ENCODE measurements around the gene ZNF805. TPM values are rescaled to one million over a fixed set of nuclear protein-coding genes. Genes with fewer than 3 reads are reported as not detected.
"Not testable (repeated sequence)": the region's sequence is repeated elsewhere in the genome, so short reads cannot be mapped to it uniquely, and the experiment has no call there.

Gene ZNF805
- total RNA-seq, 1 experiment from 2014 or later = 15.4 TPM

DNA sequence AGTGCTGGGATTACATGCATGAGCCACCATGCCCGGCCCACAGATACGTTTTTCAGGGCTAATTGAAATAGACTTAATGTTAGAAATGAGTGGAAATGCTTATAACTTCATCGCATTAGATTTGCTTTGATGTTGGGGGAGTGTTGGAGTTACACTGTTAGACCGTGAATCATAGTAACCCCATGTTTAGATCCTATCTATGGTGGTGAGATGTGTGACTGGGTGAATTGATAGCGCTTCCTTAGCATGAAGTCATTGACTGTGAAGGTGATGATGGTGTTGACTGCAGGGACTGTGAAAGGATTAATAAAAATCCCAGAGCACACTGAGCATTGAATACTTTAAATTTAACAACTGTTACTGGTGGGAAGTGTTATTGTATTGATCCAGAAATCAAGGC lies 47.4 kb upstream of the ZNF805 start:
- Histone ChIP-seq H2AK5ac (ENCODE audit: insufficient read length, low read length) (no peak overlapping the region), H3K4me1 (ENCODE audit: insufficient read depth, low read length) (no peaks in the 10 kb centered on the region), H3K23ac (ENCODE audit: insufficient read length, low read depth, low read length) (no peak overlapping the region), H4K91ac (ENCODE audit: insufficient read length, low read depth, low read length) (no peak overlapping the region), H3K9ac (ENCODE audit: extremely low read depth, insufficient read length, low read length) (no peak overlapping the region), H3T11ph (ENCODE audit: low read length) (no peak overlapping the region), H2BK20ac (ENCODE audit: low read depth, low read length, poor library complexity, severe bottlenecking) (no peak overlapping the region), H3K14ac (ENCODE audit: insufficient read depth, low read length) (no peak overlapping the region), H3K79me2 (ENCODE audit: insufficient read depth, low read length) (peaks cover 8% of the 10 kb centered on the region; the same call in 1 of the 2 replicates), H2BK5ac (ENCODE audit: insufficient read length, low read length) (no peak overlapping the region), H3K27ac (ENCODE audit: insufficient read length, low read depth, low read length) (no peak overlapping the region), H3K56ac (ENCODE audit: insufficient read length, low read depth, low read length) (no peak overlapping the region), H3K9me3 (ENCODE audit: control insufficient read depth, low read depth, low read length) (peaks cover 10% of the 10 kb centered on the region), H4K20me1 (ENCODE audit: control insufficient read depth, insufficient read depth, insufficient read length) (no peaks in the 10 kb centered on the region), H2BK15ac (ENCODE audit: low read depth, low read length) (no peak overlapping the region), H3K4me2 (ENCODE audit: insufficient read depth, insufficient read length, low read length) (no peak overlapping the region), H2BK12ac (ENCODE audit: insufficient read length, low read depth, low read length) (no peak overlapping the region), H3K18ac (ENCODE audit: insufficient read length, low read depth, low read length) (no peak overlapping the region), H3K23me2 (ENCODE audit: insufficient read length, low read depth, low read length, poor library complexity, severe bottlenecking) (peaks cover 12% of the 10 kb centered on the region), H4K5ac (ENCODE audit: insufficient read length, low read depth, low read length) (no peak overlapping the region), H4K8ac (replicated peaks; ENCODE audit: insufficient read length, low read depth, low read length) (no peak overlapping the region), H2AFZ (ENCODE audit: low read length) (no peak overlapping the region), H2BK120ac (ENCODE audit: low read depth, low read length, poor library complexity, severe bottlenecking) (no peak overlapping the region), H3K4ac (ENCODE audit: low read depth, low read length) (no peak overlapping the region), H3K79me1 (ENCODE audit: insufficient read depth, low read depth, low read length, poor library complexity, severe bottlenecking) (no peaks in the 10 kb centered on the region), H3K27me3 (ENCODE audit: insufficient read depth, low read length) (no peaks in the 10 kb centered on the region)
- peaks cover 16% of the 10 kb centered on the region for H3K27me3 Mint-ChIP-seq (ENCODE audit: low read depth)
- TF ChIP-seq, protein P1, sequence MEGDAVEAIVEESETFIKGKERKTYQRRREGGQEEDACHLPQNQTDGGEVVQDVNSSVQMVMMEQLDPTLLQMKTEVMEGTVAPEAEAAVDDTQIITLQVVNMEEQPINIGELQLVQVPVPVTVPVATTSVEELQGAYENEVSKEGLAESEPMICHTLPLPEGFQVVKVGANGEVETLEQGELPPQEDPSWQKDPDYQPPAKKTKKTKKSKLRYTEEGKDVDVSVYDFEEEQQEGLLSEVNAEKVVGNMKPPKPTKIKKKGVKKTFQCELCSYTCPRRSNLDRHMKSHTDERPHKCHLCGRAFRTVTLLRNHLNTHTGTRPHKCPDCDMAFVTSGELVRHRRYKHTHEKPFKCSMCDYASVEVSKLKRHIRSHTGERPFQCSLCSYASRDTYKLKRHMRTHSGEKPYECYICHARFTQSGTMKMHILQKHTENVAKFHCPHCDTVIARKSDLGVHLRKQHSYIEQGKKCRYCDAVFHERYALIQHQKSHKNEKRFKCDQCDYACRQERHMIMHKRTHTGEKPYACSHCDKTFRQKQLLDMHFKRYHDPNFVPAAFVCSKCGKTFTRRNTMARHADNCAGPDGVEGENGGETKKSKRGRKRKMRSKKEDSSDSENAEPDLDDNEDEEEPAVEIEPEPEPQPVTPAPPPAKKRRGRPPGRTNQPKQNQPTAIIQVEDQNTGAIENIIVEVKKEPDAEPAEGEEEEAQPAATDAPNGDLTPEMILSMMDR (conservative IDR thresholded peaks at IDR 0.05) = no peak
- H3K4me1 Mint-ChIP-seq = peaks cover 12 to 17% of the 10 kb centered on the region in 2 experiments
- peaks cover 26 to 28% of the 10 kb centered on the region in 2 experiments for H3K9me3 Mint-ChIP-seq
- no CpG with 5 or more reads among the region's 5 CpGs for WGBS (ENCODE audit: extremely low coverage, insufficient read length, low lambda C conversion rate)
- H3K36me3 Mint-ChIP-seq (ENCODE audit: insufficient read depth in 1 of 3, low read depth in 3 of 3) = peaks cover 53 to 65% (median 64%) of the 10 kb centered on the region in 3 experiments
- H3K4me3 Mint-ChIP-seq = peak overlapping the region; percentile 95 to 97
- no peak for DNase-seq
- no peak overlapping the region for H3K27ac Mint-ChIP-seq

- H3K9ac ChIP-seq (ENCODE audit: extremely low read depth, insufficient read length, low read length); H2AFZ ChIP-seq (ENCODE audit: low read length); H3K27me3 Mint-ChIP-seq (ENCODE audit: low read depth); H3K4ac ChIP-seq (ENCODE audit: low read depth, low read length); H3T11ph ChIP-seq (ENCODE audit: low read length); DNase-seq; H3K27ac Mint-ChIP-seq; H3K4me3 Mint-ChIP-seq; H3K18ac ChIP-seq (ENCODE audit: insufficient read length, low read depth, low read length); H2BK12ac ChIP-seq (ENCODE audit: insufficient read length, low read depth, low read length); H2BK5ac ChIP-seq (ENCODE audit: insufficient read length, low read length); H4K91ac ChIP-seq (ENCODE audit: insufficient read length, low read depth, low read length); H3K4me1 ChIP-seq (ENCODE audit: insufficient read depth, low read length); H3K4me2 ChIP-seq (ENCODE audit: insufficient read depth, insufficient read length, low read length); H2BK15ac ChIP-seq (ENCODE audit: low read depth, low read length); H3K27me3 ChIP-seq (ENCODE audit: insufficient read depth, low read length); H3K27ac ChIP-seq (ENCODE audit: insufficient read length, low read depth, low read length); H3K23ac ChIP-seq (ENCODE audit: insufficient read length, low read depth, low read length); H3K14ac ChIP-seq (ENCODE audit: insufficient read depth, low read length); H4K8ac ChIP-seq (replicated peaks; ENCODE audit: insufficient read length, low read depth, low read length); H3K9me3 ChIP-seq (ENCODE audit: control insufficient read depth, low read depth, low read length); H3K23me2 ChIP-seq (ENCODE audit: insufficient read length, low read depth, low read length, poor library complexity, severe bottlenecking); H2AK5ac ChIP-seq (ENCODE audit: insufficient read length, low read length); H3K79me2 ChIP-seq (ENCODE audit: insufficient read depth, low read length); H2BK120ac ChIP-seq (ENCODE audit: low read depth, low read length, poor library complexity, severe bottlenecking); H4K20me1 ChIP-seq (ENCODE audit: control insufficient read depth, insufficient read depth, insufficient read length); H2BK20ac ChIP-seq (ENCODE audit: low read depth, low read length, poor library complexity, severe bottlenecking); H3K79me1 ChIP-seq (ENCODE audit: insufficient read depth, low read depth, low read length, poor library complexity, severe bottlenecking); H3K4me1 Mint-ChIP-seq; H4K5ac ChIP-seq (ENCODE audit: insufficient read length, low read depth, low read length); H3K56ac ChIP-seq (ENCODE audit: insufficient read length, low read depth, low read length); H3K9me3 Mint-ChIP-seq: not testable (repeated sequence)
- WGBS (ENCODE audit: extremely low coverage, insufficient read length, low lambda C conversion rate) = no CpG with 5 or more reads among the region's 6 CpGs
- peaks cover 39 to 60% (median 49%) of the 10 kb centered on the region in 3 experiments for H3K36me3 Mint-ChIP-seq (ENCODE audit: insufficient read depth in 1 of 3, low read depth in 3 of 3)
Observed at GRCh38 chr19:57197874-57198273, 42.6 kb upstream of the ZNF805 start.

All from H9 (cell line).